Mucosa of stomach (tissue), 1 donor: ENCODE data around the gene ZNF438.

Experiments
- H3K27me3 ChIP-seq: one replicate; pipeline ENCODE4 v1.7.0; 2013; ENCODE audit warnings: mild to moderate bottlenecking, low read length; ENCODE audit not compliant: control insufficient read depth, insufficient read depth
- H3K36me3 ChIP-seq: one replicate; pipeline ENCODE4 v1.7.0; 2013; ENCODE audit warnings: low read length; ENCODE audit not compliant: control insufficient read depth, insufficient read depth
- H3K4me1 ChIP-seq: one replicate; pipeline ENCODE4 v1.7.0; 2013; ENCODE audit warnings: mild to moderate bottlenecking, low read length; ENCODE audit not compliant: control insufficient read depth, insufficient read depth
- H3K4me3 ChIP-seq: one replicate; pipeline ENCODE4 v1.7.0; 2013; ENCODE audit warnings: low read length
- H3K9ac ChIP-seq: one replicate; pipeline ENCODE4 v1.7.0; 2013; ENCODE audit warnings: mild to moderate bottlenecking, low read length, moderate library complexity
- H3K9me3 ChIP-seq: one replicate; pipeline ENCODE4 v1.7.0; 2013; ENCODE audit warnings: mild to moderate bottlenecking, low read length, moderate library complexity; ENCODE audit not compliant: control insufficient read depth
- donor health status: Pancreatic carcinoma.

ZNF438 gene

DNA sequence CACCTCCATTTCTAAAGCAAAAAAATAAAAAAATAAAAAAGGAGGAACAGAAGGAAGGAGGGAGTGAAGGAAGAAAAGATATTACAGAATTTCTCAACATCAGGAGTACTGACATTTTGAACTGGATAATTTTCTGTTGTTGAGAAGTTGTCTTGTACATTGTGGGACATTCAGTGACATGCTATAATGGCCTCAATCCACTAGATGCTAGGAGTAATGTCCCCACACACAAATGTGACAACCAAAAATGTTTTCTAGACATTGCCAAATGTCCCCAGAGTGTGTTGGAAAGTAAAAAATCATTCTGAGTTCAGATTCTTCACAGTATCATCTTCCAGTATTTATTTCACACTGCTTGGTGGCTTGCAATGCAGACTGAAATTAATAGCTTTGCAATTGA is 6.5 kb downstream of the ZNF438 start:
- Histone ChIP-seq H3K9ac (no peak overlapping the region), H3K36me3 (no peaks in the 10 kb centered on the region), H3K4me3 (no peak overlapping the region), H3K9me3 (no peaks in the 10 kb centered on the region), H3K4me1 (peaks cover 2% of the 10 kb centered on the region), H3K27me3 (no peaks in the 10 kb centered on the region)

DNA sequence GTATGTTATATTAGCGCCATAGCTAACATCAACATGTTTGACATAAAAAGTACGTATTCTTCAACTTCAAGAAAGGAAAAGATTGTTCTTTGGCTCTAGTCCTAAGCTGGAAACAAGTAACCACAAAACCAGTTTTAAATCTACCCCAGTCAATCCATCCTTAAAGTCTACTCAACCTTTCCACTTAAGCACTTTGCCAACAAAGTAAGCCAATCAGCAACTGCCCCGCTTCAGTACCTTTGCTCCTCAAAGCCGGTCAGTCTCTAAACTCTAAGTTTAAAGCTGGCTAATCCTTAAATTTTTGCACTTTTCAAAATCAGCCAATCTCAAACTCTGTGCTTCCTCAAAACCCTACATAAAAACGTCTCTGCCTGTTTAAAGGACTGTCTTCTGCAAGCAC is 8.1 kb downstream of the ZNF438 start:
- H3K27me3 ChIP-seq = no peaks in the 10 kb centered on the region
- no peaks in the 10 kb centered on the region for H3K9me3 ChIP-seq
- H3K4me1 ChIP-seq = peaks cover 17% of the 10 kb centered on the region
- no peak overlapping the region for H3K9ac ChIP-seq
- H3K4me3 ChIP-seq = no peak overlapping the region
- H3K36me3 ChIP-seq = no peaks in the 10 kb centered on the region

DNA sequence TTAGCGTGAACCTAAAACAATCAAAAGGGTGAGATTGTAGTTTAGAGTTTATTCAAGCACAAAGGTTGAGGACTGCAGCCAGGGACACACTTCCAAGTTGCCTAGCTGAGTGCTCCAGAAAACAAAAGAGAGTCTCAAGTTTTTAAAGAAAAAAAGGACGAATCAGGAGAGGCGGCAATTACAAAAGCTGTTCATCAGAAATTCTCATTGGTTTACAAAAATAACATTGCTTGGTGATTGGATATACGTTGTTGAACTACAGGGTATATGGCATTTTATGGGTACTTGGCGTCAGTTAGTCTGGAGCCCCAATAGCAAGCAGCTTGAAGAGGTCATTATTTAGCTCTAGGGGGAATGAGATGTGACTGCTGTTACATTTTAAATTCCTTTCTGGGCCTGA is 11.5 kb downstream of the ZNF438 start:
- H3K9ac ChIP-seq = no peak overlapping the region
- H3K36me3 ChIP-seq = no peaks in the 10 kb centered on the region
- H3K4me1 ChIP-seq = peaks cover 29% of the 10 kb centered on the region

DNA sequence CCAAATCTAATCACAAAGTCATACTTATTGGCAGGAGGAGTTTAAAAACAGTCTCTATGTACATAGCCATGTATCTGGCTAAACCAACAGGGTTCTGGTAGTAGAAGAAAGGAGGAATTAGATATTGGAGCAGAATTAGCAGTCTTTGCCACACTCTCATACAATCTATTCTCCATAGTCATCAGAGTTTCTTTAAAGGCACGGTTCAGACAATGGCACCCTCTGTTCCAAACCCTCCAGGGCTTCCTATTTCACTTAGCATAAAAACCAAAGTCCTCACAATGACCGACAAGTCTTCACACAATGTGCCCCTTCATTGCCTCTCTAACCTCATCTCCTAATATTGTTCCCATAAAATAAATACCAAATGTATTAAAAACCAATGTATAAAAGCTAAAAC is 12.7 kb downstream of the ZNF438 start:
- Histone ChIP-seq H3K9ac (no peak overlapping the region), H3K4me3 (no peak overlapping the region), H3K27me3 (no peaks in the 10 kb centered on the region), H3K4me1 (peaks cover 29% of the 10 kb centered on the region), H3K9me3 (no peaks in the 10 kb centered on the region), H3K36me3 (no peaks in the 10 kb centered on the region)

More for the DNA sequence above, 11.5 kb downstream of the ZNF438 start:
- Histone ChIP-seq H3K9me3 (no peaks in the 10 kb centered on the region), H3K27me3 (no peaks in the 10 kb centered on the region), H3K4me3 (no peak overlapping the region)

DNA sequence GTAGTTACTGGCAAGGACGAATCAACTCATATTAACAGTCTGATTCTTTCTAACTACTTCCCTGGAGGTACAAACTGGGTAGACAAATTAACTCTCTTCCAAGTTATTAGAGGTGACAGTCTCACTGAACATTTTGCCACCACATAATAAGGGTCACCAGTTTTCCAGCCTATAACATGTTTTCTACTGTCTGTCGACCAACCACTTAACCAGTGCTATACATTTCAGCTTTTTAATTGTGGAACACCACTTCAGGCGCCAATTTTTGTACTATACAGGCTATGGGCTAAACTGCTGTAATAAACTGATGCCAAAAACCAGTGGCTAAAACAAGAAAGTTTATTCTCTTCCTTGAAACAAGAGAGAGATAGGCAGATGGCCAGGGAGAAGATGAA is 13.3 kb downstream of the ZNF438 start:
- H3K36me3 ChIP-seq = no peaks in the 10 kb centered on the region
- no peaks in the 10 kb centered on the region for H3K27me3 ChIP-seq
- no peak overlapping the region for H3K9ac ChIP-seq
- peaks cover 29% of the 10 kb centered on the region for H3K4me1 ChIP-seq
- no peak overlapping the region for H3K4me3 ChIP-seq
- no peaks in the 10 kb centered on the region for H3K9me3 ChIP-seq

DNA sequence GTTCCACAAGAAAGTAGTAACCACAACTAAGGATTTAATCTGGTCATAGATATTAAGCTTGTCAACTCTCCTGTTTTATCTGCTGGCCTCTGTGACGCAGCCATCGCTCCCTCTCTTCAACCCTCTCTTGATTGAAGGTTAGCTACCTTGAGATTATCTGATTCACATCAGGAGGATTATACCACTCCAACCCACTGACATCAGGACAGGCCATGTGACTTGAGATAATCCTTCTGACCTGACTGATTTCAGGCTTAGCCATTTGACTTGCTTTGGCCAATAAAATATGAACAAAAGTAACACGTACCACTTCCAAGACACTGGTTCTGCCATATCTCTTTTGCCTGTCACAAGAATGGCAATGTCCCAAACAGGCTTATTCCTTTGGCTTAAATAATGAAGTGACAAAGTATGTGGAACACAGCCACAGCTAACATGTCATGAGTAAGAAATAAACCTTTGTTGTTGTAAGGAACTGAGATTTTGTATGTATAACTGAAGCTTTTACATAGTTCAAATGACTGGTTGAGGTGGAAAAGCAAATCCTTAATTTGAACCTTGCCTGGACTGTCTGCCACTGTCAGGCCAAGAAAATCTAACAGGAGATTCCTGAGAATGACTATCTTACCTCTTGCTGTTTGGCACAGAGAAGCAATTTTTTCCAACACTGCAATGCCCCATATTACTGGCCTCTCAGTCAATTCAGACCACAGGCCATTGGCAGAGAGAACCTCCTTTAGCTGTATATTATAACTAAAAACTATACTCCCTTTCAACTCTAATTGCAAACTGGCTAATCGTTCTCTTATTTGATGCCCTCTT is 13.9 kb downstream of the ZNF438 start:
- H3K4me3 ChIP-seq = no peak overlapping the region
- H3K4me1 ChIP-seq = peaks cover 29% of the 10 kb centered on the region

DNA sequence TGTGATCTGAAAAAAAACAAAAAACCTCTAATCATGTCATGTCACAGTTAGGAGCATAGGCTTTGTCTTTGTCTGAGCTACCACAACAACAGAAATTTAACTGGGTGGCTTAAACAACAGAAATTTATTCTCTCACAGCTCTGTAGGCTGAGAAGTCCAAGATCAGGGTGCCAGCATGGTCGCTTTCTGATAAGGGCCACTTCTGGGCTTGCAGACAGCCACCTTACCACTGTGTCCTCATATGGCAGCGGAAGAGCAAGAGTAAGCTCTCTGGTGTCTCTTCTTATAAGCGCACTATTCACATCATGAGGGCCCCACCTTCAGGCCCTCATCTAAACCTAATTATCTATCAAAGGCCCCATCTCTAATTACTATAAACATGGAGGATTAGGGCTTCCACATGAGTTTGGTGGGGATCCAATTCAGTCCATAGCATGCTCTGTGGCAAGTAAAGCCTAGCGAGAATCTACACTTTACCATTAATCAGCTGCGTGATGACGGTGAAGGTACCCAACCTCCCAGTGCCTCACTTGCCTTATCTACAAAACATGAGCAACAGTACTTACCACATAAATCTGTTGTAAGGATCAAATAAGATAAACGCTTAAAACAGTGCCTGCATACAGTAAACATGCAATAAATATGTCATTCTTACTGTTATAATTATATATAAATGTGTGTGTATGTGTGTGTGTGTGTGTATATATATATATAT is 17.3 kb downstream of the ZNF438 start:
- Histone ChIP-seq H3K4me3 (no peak overlapping the region), H3K9me3 (no peaks in the 10 kb centered on the region)

More for the DNA sequence above, 13.9 kb downstream of the ZNF438 start:
- Histone ChIP-seq H3K36me3 (no peaks in the 10 kb centered on the region), H3K27me3 (no peaks in the 10 kb centered on the region), H3K9ac (no peak overlapping the region), H3K9me3 (no peaks in the 10 kb centered on the region)

DNA sequence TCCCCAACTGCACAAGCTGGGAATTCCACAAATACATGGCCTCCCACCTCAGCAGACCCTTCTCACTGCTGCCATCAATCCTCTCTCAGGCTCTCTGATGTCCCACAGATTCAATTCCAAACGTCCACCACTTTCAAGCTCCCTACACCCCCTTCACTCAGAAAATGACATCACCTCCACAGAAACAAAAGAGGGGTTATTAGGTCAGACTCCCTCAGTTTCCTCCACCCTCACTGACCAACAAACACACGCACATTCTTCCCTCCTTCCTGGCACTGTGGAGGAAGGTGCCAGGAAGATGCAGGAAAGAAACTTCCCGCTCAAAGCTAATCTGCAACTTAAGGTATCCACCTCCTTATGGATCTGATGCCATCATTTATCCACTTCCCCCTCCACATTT is 18.3 kb downstream of the ZNF438 start:
- no peaks in the 10 kb centered on the region for H3K9me3 ChIP-seq
- H3K36me3 ChIP-seq = no peaks in the 10 kb centered on the region
- no peaks in the 10 kb centered on the region for H3K27me3 ChIP-seq
- H3K9ac ChIP-seq = no peak overlapping the region
- peaks cover 15% of the 10 kb centered on the region for H3K4me1 ChIP-seq
- no peak overlapping the region for H3K4me3 ChIP-seq

More for the DNA sequence above, 17.3 kb downstream of the ZNF438 start:
- no peaks in the 10 kb centered on the region for H3K27me3 ChIP-seq
- H3K9ac ChIP-seq = no peak overlapping the region
- no peaks in the 10 kb centered on the region for H3K36me3 ChIP-seq
- H3K4me1 ChIP-seq = peaks cover 24% of the 10 kb centered on the region

DNA sequence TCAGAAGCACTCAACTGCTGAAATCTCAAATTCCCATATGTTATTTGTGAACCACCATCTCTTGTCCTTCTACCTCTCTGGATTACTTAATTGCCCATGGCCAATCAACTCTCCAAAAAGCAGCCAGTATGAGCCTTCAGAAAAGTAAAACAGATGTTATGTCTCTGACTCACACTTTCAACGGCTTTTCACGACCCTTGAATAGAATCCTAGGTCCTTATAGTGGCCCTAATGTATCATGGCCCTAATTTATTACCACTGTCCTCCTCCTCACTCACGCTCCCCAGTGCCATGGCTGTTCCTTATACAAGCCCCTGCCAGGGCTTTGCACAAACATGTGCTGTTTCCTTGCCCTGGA is 20.0 kb downstream of the ZNF438 start:
- Histone ChIP-seq H3K27me3 (no peaks in the 10 kb centered on the region), H3K9me3 (no peaks in the 10 kb centered on the region), H3K9ac (no peak overlapping the region), H3K36me3 (no peaks in the 10 kb centered on the region), H3K4me1 (peaks cover 5% of the 10 kb centered on the region), H3K4me3 (no peak overlapping the region)

DNA sequence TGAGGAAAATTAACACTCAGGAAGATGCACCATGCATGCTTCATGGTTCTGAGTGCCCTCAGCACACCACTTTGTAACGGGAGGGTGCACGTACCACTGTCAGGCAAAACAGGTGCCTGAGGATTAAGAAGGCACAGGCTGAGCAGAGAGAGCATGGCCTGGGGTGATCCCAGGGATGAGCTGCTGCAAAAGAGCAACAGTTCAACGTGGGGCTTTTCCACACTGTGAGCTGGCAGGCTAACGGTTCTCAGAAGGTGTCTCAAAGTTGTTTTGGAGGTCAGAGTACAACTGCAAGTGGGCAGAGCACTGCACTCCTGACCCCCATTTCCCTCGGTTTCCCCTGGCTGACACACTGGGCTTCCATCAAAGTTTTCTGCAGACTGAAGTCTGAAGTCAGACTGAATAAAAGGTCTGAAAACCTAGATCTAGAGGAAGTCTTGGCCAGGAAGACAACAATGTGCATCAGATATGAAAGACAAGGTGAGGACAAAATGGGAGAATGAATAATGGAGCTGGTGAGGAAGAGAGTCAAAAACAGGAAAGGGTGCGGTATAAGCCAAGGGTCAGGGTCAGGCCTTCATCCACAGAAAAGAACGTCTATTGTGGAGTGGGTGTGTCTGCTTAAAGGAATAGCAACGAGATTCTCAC is 20.5 kb downstream of the ZNF438 start:
- Histone ChIP-seq H3K4me1 (peaks cover 5% of the 10 kb centered on the region), H3K4me3 (no peak overlapping the region), H3K27me3 (no peaks in the 10 kb centered on the region), H3K9me3 (no peaks in the 10 kb centered on the region), H3K36me3 (no peaks in the 10 kb centered on the region), H3K9ac (no peak overlapping the region)

DNA sequence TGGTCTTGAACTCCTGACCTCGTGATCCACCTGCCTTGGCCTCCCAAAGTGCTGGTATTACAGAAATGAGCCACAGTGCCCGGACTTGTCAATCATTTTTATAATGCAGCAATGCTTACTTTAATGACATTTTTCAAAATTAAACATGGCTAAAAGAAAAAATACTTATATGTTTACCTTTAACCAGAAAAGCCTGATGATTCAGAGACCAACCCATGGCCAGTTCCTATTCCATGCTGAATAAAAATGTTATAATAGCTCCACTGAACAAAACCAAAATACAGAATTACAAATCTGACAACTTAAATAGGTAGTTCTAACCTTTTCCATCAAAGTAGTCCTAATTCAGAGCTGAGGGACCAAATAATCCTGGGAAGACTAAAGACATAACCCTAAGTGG is 21.6 kb downstream of the ZNF438 start:
- no peak overlapping the region for H3K9ac ChIP-seq
- H3K36me3 ChIP-seq = no peaks in the 10 kb centered on the region
- no peak overlapping the region for H3K4me3 ChIP-seq
- H3K4me1 ChIP-seq = peaks cover 5% of the 10 kb centered on the region
- H3K9me3 ChIP-seq = no peaks in the 10 kb centered on the region
- H3K27me3 ChIP-seq = no peaks in the 10 kb centered on the region

DNA sequence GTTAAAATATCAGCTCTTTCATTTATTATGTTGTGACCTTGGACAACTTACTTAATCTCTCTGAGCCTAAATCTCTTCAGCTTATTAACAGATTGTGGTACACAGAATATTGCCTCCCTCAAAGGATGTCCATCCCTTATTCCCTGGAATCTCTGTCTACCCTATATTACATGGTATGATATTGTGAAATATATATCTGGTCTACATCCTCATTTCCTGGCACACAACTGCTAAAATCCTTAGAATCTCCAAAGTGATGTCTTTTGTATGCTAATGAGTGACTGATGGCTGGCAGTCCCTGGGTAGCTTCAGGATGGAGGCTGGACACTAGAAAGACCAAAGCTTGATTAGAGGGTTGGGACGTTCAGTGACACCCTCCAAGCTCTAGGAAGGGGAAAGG is 25.8 kb downstream of the ZNF438 start:
- Histone ChIP-seq H3K9me3 (no peaks in the 10 kb centered on the region), H3K36me3 (no peaks in the 10 kb centered on the region), H3K9ac (no peak overlapping the region), H3K4me3 (no peak overlapping the region), H3K27me3 (no peaks in the 10 kb centered on the region), H3K4me1 (peaks cover 11% of the 10 kb centered on the region)
